ENCODE measurements around the gene CCL14. TPM values are rescaled to one million over a fixed set of nuclear protein-coding genes. Genes with fewer than 3 reads are reported as not detected.

CCL14 gene
- total and polyA plus RNA-seq, 2 of the 8 experiments (the other 6 are each of a cell fraction or from before 2014, with no cell fraction given): not detected

DNA sequence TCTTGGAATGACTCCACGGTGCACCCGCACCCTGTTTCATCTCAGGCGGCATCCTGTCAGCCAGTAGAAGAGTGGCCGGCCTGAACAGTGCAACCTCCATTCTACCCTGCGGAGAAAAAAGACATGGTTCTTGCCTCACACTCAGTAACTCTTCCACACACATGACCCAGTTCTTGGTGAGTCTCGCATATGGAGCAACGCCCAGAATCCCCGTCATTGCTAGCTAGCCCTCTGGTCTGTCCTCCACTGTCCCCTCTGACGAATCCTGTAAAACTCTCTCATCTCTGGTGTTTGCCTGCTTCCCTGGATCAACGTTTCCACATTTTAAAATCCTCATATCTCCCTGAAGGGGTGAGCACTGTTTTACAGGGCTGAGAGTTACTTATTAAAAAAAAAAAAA is 51.8 kb downstream of the CCL14 start:
- no peaks in the 10 kb centered on the region; a peak in 2 of 7 replicates for H3K27me3 ChIP-seq (replicated peaks in 1 of 4; ENCODE audit: control insufficient read depth in 3 of 4, extremely low read depth in 1 of 4, insufficient read depth in 3 of 4, low read length in 3 of 4)
- H3K56ac ChIP-seq (replicated peaks; ENCODE audit: insufficient read length, low read depth, low read length): no peak overlapping the region
- no peak overlapping the region for H2AK5ac ChIP-seq (ENCODE audit: low read depth, low read length)
- H3K36me3 ChIP-seq (ENCODE audit: control insufficient read depth in 2 of 4, insufficient read depth in 4 of 4, low read length in 3 of 4): no peaks in the 10 kb centered on the region
- H2AFZ ChIP-seq (ENCODE audit: low read length): no peak overlapping the region
- no peak overlapping the region for H3K4me3 ChIP-seq (ENCODE audit: extremely low read depth in 1 of 4, insufficient read depth in 2 of 4, low read depth in 3 of 4, low read length in 4 of 4)
- no peak overlapping the region for H2BK15ac ChIP-seq (ENCODE audit: low read length)
- H2BK20ac ChIP-seq (ENCODE audit: low read length): no peak overlapping the region
- H4K20me1 ChIP-seq (replicated peaks in 1 of 2; ENCODE audit: control insufficient read depth in 1 of 2, insufficient read depth in 2 of 2, low read length in 2 of 2): no peaks in the 10 kb centered on the region
- no peak for DNase-seq (ENCODE audit: low read depth in 1 of 2, low spot score in 2 of 2)
- POLR2A ChIA-PET (ENCODE audit: partially characterized antibody): no interaction called here
- no peaks in the 10 kb centered on the region for H3K9me3 ChIP-seq (ENCODE audit: insufficient read depth in 2 of 2, low read depth in 1 of 2, low read length in 1 of 2)
- no peak overlapping the region for H4K5ac ChIP-seq (ENCODE audit: insufficient read length, low read depth, low read length)
- H3K79me1 ChIP-seq (ENCODE audit: low read depth, low read length): no peaks in the 10 kb centered on the region
- no peak overlapping the region for H3K4ac ChIP-seq (replicated peaks; ENCODE audit: insufficient read length, low read depth, low read length)
- no peak overlapping the region for H3K27ac ChIP-seq (ENCODE audit: low read depth, low read length)
- no peak overlapping the region for H4K8ac ChIP-seq (ENCODE audit: extremely low read depth, insufficient read depth, low read length)
- H4K91ac ChIP-seq (replicated peaks; ENCODE audit: insufficient read length, low read length): no peak overlapping the region
- H3K18ac ChIP-seq (ENCODE audit: extremely low read depth, low read length): no peak overlapping the region
- H3K23me2 ChIP-seq (ENCODE audit: low read depth, low read length): no peaks in the 10 kb centered on the region; the same call in none of the 2 replicates
- no peak overlapping the region for H3K14ac ChIP-seq (ENCODE audit: insufficient read length)
- no peak overlapping the region for H2BK5ac ChIP-seq (ENCODE audit: low read depth, low read length)
- no peak for FAIRE-seq
- no peak overlapping the region for H2BK12ac ChIP-seq (ENCODE audit: low read depth, low read length)
- TF ChIP-seq CBX8 (IDR thresholded peaks at IDR 0.05; ENCODE audit: borderline replicate concordance, low read depth, low read length): no peak
- WGBS, 2 experiments (ENCODE audit: extremely low coverage in 1 of 2, insufficient coverage in 1 of 2, insufficient read length in 1 of 2, insufficient replicate concordance in 2 of 2, low coverage in 1 of 2, low lambda C conversion rate in 2 of 2, missing lambda C conversion rate in 1 of 2): 88% methylated on average over 10 of the region's 10 CpGs; no CpG with 5 or more reads in 1 of the 2 experiments
- no peak overlapping the region for H2BK120ac ChIP-seq (replicated peaks; ENCODE audit: low read depth, low read length)
- peaks cover 0 to 6% (median 3%) of the 10 kb centered on the region in 4 experiments; a peak in 5 of 7 replicates for H3K4me1 ChIP-seq (replicated peaks in 1 of 4; ENCODE audit: control insufficient read depth in 3 of 4, insufficient read depth in 4 of 4, low read length in 3 of 4)
- no peak overlapping the region for H3K23ac ChIP-seq (ENCODE audit: insufficient read length)
- no peaks in the 10 kb centered on the region for H3K79me2 ChIP-seq (ENCODE audit: control insufficient read depth in 1 of 2, insufficient read depth in 2 of 2, low read length in 2 of 2)
- no peak overlapping the region for H3K4me2 ChIP-seq (ENCODE audit: insufficient read depth in 1 of 2, low read depth in 2 of 2, low read length in 2 of 2)
- CTCF ChIA-PET (ENCODE audit: partially characterized antibody): no interaction called here
- H3K9ac ChIP-seq (replicated peaks in 1 of 4; ENCODE audit: extremely low read depth in 1 of 4, low read depth in 3 of 4, low read length in 3 of 4): no peak overlapping the region

Other genes with a start within 250 kb of the CCL14 start
- 0.13 TPM in 1 of 2 replicates, not detected in the other for gene GAS2L2, start 233.5 kb downstream of the CCL14 start, total RNA-seq (2021; fragmentation: NEBNext Ultra II Directional; extraction: Animal tissue kit (Norgen Biotek cat#: 25700))
- 0.09 TPM in 2 replicates for gene GAS2L2, start 233.5 kb downstream of the CCL14 start, polyA plus RNA-seq (2011; rRNA removed)
- gene C17orf50, start 225.8 kb downstream of the CCL14 start, total RNA-seq (2021; fragmentation: NEBNext Ultra II Directional; extraction: Animal tissue kit (Norgen Biotek cat#: 25700)): not detected in 2 replicates
- gene C17orf50, start 225.8 kb downstream of the CCL14 start, polyA plus RNA-seq (2011; rRNA removed): 0.08 and 0.12 TPM in 2 replicates
- gene MMP28, start 191.1 kb downstream of the CCL14 start, total RNA-seq (2021; fragmentation: NEBNext Ultra II Directional; extraction: Animal tissue kit (Norgen Biotek cat#: 25700)): not detected in 2 replicates
- gene MMP28, start 191.1 kb downstream of the CCL14 start, polyA plus RNA-seq (2011; rRNA removed): 0.06 TPM in 1 of 2 replicates, not detected in the other
- 323 and 338 TPM in 2 replicates for gene TAF15, start 177.2 kb downstream of the CCL14 start, total RNA-seq (2021; fragmentation: NEBNext Ultra II Directional; extraction: Animal tissue kit (Norgen Biotek cat#: 25700))
- 62.8 and 80.1 TPM in 2 replicates for gene TAF15, start 177.2 kb downstream of the CCL14 start, polyA plus RNA-seq (2011; rRNA removed)
- gene HEATR9, start 117.8 kb downstream of the CCL14 start, total RNA-seq (2021; fragmentation: NEBNext Ultra II Directional; extraction: Animal tissue kit (Norgen Biotek cat#: 25700)): not detected in 2 replicates
- gene HEATR9, start 117.8 kb downstream of the CCL14 start, polyA plus RNA-seq (2011; rRNA removed): not detected in 2 replicates
- not detected in 2 replicates for gene CCL5, start 106.4 kb downstream of the CCL14 start, total RNA-seq (2021; fragmentation: NEBNext Ultra II Directional; extraction: Animal tissue kit (Norgen Biotek cat#: 25700))
- not detected in 2 replicates for gene CCL5, start 106.4 kb downstream of the CCL14 start, polyA plus RNA-seq (2011; rRNA removed)
- gene RDM1, start 56.0 kb downstream of the CCL14 start, total RNA-seq (2021; fragmentation: NEBNext Ultra II Directional; extraction: Animal tissue kit (Norgen Biotek cat#: 25700)): 4.8 and 7.3 TPM in 2 replicates
- gene RDM1, start 56.0 kb downstream of the CCL14 start, polyA plus RNA-seq (2011; rRNA removed): 6.2 and 9.7 TPM in 2 replicates
- gene LYZL6, start 43.0 kb downstream of the CCL14 start, total RNA-seq (2021; fragmentation: NEBNext Ultra II Directional; extraction: Animal tissue kit (Norgen Biotek cat#: 25700)): not detected in 2 replicates
- not detected in 2 replicates for gene LYZL6, start 43.0 kb downstream of the CCL14 start, polyA plus RNA-seq (2011; rRNA removed)
- not detected in 2 replicates for gene CCL16, start 5.2 kb downstream of the CCL14 start, total RNA-seq (2021; fragmentation: NEBNext Ultra II Directional; extraction: Animal tissue kit (Norgen Biotek cat#: 25700))
- not detected in 2 replicates for gene CCL16, start 5.2 kb downstream of the CCL14 start, polyA plus RNA-seq (2011; rRNA removed)
- not detected in 2 replicates for gene CCL15, start 14.8 kb upstream of the CCL14 start, total RNA-seq (2021; fragmentation: NEBNext Ultra II Directional; extraction: Animal tissue kit (Norgen Biotek cat#: 25700))
- not detected in 2 replicates for gene CCL15, start 14.8 kb upstream of the CCL14 start, polyA plus RNA-seq (2011; rRNA removed)
- gene CCL23, start 31.2 kb upstream of the CCL14 start, total RNA-seq (2021; fragmentation: NEBNext Ultra II Directional; extraction: Animal tissue kit (Norgen Biotek cat#: 25700)): not detected in 2 replicates
- gene CCL23, start 31.2 kb upstream of the CCL14 start, polyA plus RNA-seq (2011; rRNA removed): not detected in 2 replicates
- gene CCL18, start 77.5 kb upstream of the CCL14 start, total RNA-seq (2021; fragmentation: NEBNext Ultra II Directional; extraction: Animal tissue kit (Norgen Biotek cat#: 25700)): not detected in 2 replicates
- gene CCL18, start 77.5 kb upstream of the CCL14 start, polyA plus RNA-seq (2011; rRNA removed): not detected in 2 replicates
- gene CCL3, start 103.4 kb upstream of the CCL14 start, total RNA-seq (2021; fragmentation: NEBNext Ultra II Directional; extraction: Animal tissue kit (Norgen Biotek cat#: 25700)): not detected in 2 replicates
- not detected in 2 replicates for gene CCL3, start 103.4 kb upstream of the CCL14 start, polyA plus RNA-seq (2011; rRNA removed)
- gene CCL4, start 117.1 kb upstream of the CCL14 start, total RNA-seq (2021; fragmentation: NEBNext Ultra II Directional; extraction: Animal tissue kit (Norgen Biotek cat#: 25700)): not detected in 2 replicates
- gene CCL4, start 117.1 kb upstream of the CCL14 start, polyA plus RNA-seq (2011; rRNA removed): not detected in 2 replicates
- gene TBC1D3B, start 189.9 kb upstream of the CCL14 start, total RNA-seq (2021; fragmentation: NEBNext Ultra II Directional; extraction: Animal tissue kit (Norgen Biotek cat#: 25700)): 3.9 and 6.2 TPM in 2 replicates
- gene TBC1D3B, start 189.9 kb upstream of the CCL14 start, polyA plus RNA-seq (2011; rRNA removed): 0.54 and 0.74 TPM in 2 replicates
- not detected in 2 replicates for gene CCL3L1, start 210.0 kb upstream of the CCL14 start, total RNA-seq (2021; fragmentation: NEBNext Ultra II Directional; extraction: Animal tissue kit (Norgen Biotek cat#: 25700))
- gene CCL3L1, start 210.0 kb upstream of the CCL14 start, polyA plus RNA-seq (2011; rRNA removed): 0.11 TPM in 1 of 2 replicates, not detected in the other
- not detected in 2 replicates for gene CCL4L2, start 224.3 kb upstream of the CCL14 start, total RNA-seq (2021; fragmentation: NEBNext Ultra II Directional; extraction: Animal tissue kit (Norgen Biotek cat#: 25700))
- not detected in 2 replicates for gene CCL4L2, start 224.3 kb upstream of the CCL14 start, polyA plus RNA-seq (2011; rRNA removed)